ENCODE data around the gene CXorf38.

The CXorf38 gene

DNA sequence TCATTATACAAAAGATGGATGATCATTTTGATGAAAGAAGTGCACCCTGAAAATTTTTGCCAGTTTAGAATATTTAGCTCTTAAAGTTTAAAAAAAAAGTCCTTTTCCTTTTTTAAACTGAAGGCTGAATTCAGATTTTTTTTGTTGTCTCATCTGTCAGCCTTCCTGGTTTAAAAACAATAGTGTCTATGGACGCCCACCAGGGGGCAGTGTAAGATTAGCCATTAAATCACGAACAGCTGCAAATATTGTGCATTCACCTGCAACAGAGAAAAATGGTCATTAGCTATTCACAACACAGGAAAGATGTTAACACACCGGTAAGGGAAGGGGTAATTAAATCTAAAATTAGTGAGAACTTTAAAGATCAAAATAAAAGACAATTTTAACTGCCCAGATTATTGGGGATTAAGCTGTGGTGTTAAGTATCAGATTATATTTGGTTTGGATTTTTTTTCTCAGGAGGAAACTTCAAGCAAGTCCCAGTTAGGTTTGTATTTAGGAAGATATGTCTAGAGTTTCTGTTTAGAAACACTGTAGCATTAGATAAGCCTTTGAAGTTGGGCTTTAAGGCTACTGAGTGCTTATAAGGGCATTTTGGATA lies 4.4 kb upstream of the CXorf38 start:
- H3K27ac ChIP-seq: no peak overlapping the region
- TF ChIP-seq CTCF (conservative IDR thresholded peaks at IDR 0.05): peak; percentile 75

DNA sequence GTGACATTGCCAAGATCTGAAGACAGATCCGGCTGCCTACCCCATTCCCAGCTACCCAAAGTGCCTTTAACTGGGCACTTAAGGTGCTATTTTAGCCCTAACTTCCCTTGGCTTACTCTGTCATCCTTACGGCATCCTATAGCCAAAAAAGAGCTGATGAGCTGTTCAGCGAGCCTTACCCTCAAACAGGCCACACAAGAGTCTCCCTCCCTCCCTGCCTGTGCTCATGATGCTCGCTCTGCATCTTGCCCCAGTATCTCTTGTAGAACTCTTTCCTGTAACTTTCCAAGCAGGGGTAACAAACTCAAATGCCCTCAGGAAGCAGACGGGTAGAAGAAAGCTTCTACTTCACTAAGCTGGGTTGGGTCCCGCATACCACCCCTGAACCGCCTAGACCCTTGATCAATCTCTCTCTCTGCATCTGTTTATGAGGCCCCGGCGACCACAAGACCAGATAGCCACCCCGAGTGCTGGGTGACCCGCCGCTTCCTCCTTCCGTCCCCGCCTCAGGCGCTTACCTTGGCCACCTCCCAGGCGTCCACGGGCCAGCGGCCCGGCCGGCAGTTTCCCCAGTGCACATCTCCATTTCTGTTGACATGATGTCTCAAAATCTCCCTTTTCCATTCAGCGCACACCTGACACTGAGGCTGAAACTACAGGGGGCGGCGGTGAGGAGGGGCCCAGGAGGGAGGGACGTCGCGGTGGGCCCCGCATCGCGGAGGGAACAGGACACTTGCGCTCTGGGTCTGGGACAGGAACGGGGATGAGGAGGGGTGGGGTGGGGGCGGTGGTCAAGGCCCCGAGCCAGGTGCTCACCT lies 663 bp downstream of the CXorf38 start:
- H3K27ac ChIP-seq: peak overlapping the region; percentile 78

DNA sequence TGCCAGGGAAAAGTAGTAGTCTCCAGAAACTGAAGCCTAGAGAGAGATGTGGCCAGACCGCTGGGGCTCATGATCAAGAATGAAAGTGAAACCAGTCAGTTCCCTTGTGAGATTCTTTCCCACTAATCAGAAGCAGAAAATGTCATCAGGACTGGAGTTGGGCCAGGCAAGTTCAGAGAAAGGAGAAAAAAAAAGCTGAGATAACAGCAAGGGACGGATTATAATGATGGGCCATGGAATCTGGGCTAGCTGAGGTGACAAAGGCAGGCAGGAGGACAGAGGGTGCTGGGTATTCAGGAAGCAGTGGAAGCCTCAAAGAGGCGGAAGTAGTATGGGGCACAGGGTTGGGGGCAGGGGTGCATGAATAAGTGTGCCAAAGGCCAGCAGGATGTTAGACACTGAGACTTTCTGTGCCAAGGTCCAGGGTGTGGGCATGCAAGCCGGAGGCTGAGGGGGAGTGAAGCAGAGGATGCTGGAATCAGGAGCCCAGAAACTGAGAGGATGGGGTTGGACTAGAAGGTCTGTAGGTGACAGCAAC lies 2.5 kb downstream of the CXorf38 start:
- no peak for TF ChIP-seq CTCF (conservative IDR thresholded peaks at IDR 0.05)
- peak overlapping the region; percentile 13; the same call in 1 of the 2 replicates for H3K27ac ChIP-seq

More for the DNA sequence above, 663 bp downstream of the CXorf38 start:
- TF ChIP-seq CTCF (conservative IDR thresholded peaks at IDR 0.05): no peak

- H3K27ac ChIP-seq: no peak overlapping the region
- TF ChIP-seq CTCF (conservative IDR thresholded peaks at IDR 0.05): no peak
Measured at GRCh38 chrX:40644176-40644575, 3.2 kb downstream of the CXorf38 start.

GRCh38 chrX:40637687-40638086 lies 9.7 kb downstream of the CXorf38 start:
- no peak for TF ChIP-seq CTCF (conservative IDR thresholded peaks at IDR 0.05)
- H3K27ac ChIP-seq: no peak overlapping the region

GRCh38 chrX:40632199-40632598 lies 15.2 kb downstream of the CXorf38 start:
- TF ChIP-seq CTCF (conservative IDR thresholded peaks at IDR 0.05): no peak
- no peak overlapping the region for H3K27ac ChIP-seq

GRCh38 chrX:40628506-40628905 lies 18.9 kb downstream of the CXorf38 start:
- TF ChIP-seq CTCF (conservative IDR thresholded peaks at IDR 0.05): no peak
- H3K27ac ChIP-seq: no peak overlapping the region
